Transverse colon (tissue), 3 donors: ENCODE results near the gene JADE3.

Experiments used
- EP300 ChIP-seq: sonication (generic); formaldehyde crosslinking; IDR thresholded peaks from one replicate; pipeline ENCODE4 v1.6.1; 2017; ENCODE audit warnings: antibody characterized with exemption, low read depth
- POLR2A ChIP-seq: fragments of 450-650 bp; IDR thresholded peaks from one replicate; pipeline ENCODE4 v1.6.1; 2016; ENCODE audit warnings: antibody characterized with exemption, mild to moderate bottlenecking, moderate library complexity
- TF ChIP-seq, protein P1 (sequence below), 5 experiments: fragments of 200-600 bp in 3 of 5; fragments of 450-650 bp in 2 of 5; sonication (generic) in 3 of 5; IDR thresholded peaks; 1 replicate in 2 of 5; 2 replicates in 3 of 5; pipeline ENCODE4 v1.5.1; 2016 to 2017; ENCODE audit warnings: antibody characterized with exemption in 5 of 5, inconsistent platforms in 3 of 5, mild to moderate bottlenecking in 2 of 5, moderate library complexity in 1 of 5

DNA sequence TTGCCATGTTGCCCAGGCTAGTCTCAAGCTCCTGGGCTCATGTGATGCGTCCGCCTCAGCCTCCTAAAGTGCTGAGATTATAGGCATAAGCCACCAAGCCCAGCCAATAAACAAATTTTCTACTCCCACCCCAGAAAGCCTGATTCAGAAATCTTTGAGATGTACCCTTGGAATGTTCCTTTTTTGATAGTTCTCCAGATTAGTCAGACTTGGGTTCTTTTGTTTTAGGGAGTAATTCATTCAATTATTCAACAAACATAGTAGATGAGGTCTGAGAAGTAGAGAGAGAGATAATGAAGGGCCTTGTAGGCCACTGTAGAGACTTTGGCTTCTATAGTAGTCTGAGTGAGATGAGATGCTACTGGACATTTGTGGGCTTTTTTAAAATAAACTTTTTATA lies 47.6 kb upstream of the JADE3 start:
- no peak for TF ChIP-seq POLR2A
- TF ChIP-seq, protein P1, sequence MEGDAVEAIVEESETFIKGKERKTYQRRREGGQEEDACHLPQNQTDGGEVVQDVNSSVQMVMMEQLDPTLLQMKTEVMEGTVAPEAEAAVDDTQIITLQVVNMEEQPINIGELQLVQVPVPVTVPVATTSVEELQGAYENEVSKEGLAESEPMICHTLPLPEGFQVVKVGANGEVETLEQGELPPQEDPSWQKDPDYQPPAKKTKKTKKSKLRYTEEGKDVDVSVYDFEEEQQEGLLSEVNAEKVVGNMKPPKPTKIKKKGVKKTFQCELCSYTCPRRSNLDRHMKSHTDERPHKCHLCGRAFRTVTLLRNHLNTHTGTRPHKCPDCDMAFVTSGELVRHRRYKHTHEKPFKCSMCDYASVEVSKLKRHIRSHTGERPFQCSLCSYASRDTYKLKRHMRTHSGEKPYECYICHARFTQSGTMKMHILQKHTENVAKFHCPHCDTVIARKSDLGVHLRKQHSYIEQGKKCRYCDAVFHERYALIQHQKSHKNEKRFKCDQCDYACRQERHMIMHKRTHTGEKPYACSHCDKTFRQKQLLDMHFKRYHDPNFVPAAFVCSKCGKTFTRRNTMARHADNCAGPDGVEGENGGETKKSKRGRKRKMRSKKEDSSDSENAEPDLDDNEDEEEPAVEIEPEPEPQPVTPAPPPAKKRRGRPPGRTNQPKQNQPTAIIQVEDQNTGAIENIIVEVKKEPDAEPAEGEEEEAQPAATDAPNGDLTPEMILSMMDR (IDR thresholded peaks at IDR 0.05): no peak
- TF ChIP-seq EP300: no peak
